Large intestine (tissue), 3 donors: ENCODE measurements around the gene DEDD2. TPM values are rescaled to one million over a fixed set of nuclear protein-coding genes. Genes with fewer than 3 reads are reported as not detected.

ENCODE experiments used
- DNase-seq, 2 donors: peaks; one replicate each; pipeline versions ENCODE4 v3.0.0 to v3.0.0-alpha.2; 2013
- H3K27ac ChIP-seq: one replicate; pipeline ENCODE4 v1.5.1; 2013; ENCODE audit warnings: low read length
- H3K27me3 ChIP-seq: 2 replicates; pipeline ENCODE4 v1.6.1; 2013; ENCODE audit warnings: low read length; ENCODE audit not compliant: control insufficient read depth, insufficient read depth
- H3K36me3 ChIP-seq: 2 replicates; pipeline ENCODE4 v1.6.1; 2013; ENCODE audit warnings: low read length; ENCODE audit not compliant: control insufficient read depth, insufficient read depth
- H3K4me1 ChIP-seq: one replicate; pipeline ENCODE4 v1.6.1; 2013; ENCODE audit warnings: low read length; ENCODE audit not compliant: control insufficient read depth, insufficient read depth
- H3K4me3 ChIP-seq: one replicate; pipeline ENCODE4 v1.5.1; 2013; ENCODE audit warnings: low read length
- H3K9me3 ChIP-seq: one replicate; pipeline ENCODE4 v1.6.1; 2013; ENCODE audit warnings: mild to moderate bottlenecking, low read depth, low read length, moderate library complexity; ENCODE audit not compliant: control insufficient read depth
- WGBS: methylation state at CpG from one replicate; pipeline ENCODE4 v1.1.5; 2013; ENCODE audit warnings: low lambda C conversion rate; ENCODE audit not compliant: insufficient coverage; 5-methylcytosine and 5-hydroxymethylcytosine counted together
- polyA plus RNA-seq: library from polyadenylated mRNA; unstranded; fragments of 120-200 nt; gene quantifications from one replicate; pipeline ENCODE4 v1.2.1, GENCODE V29; 2013

DEDD2 gene
- polyA plus RNA-seq, 1 donor, result 30.7 TPM

GRCh38 chr19:42184401-42184861 lies 33.0 kb downstream of the DEDD2 start:
- peak; percentile 56 for DNase-seq
- peaks cover 22% of the 10 kb centered on the region for H3K27me3 ChIP-seq
- H3K36me3 ChIP-seq, result no peaks in the 10 kb centered on the region
- H3K27ac ChIP-seq, result no peak overlapping the region
- H3K4me3 ChIP-seq, result no peak overlapping the region
- no peaks in the 10 kb centered on the region for H3K9me3 ChIP-seq
- no peaks in the 10 kb centered on the region for H3K4me1 ChIP-seq
- no CpG with 5 or more reads among the region's 1 CpG for WGBS

- H3K4me3 ChIP-seq, result no peak overlapping the region
- 89% methylated on average over 1 of the region's 13 CpGs for WGBS
- no peak overlapping the region for H3K27ac ChIP-seq
- H3K9me3 ChIP-seq, result no peaks in the 10 kb centered on the region
- no peaks in the 10 kb centered on the region for H3K36me3 ChIP-seq
- no peak for DNase-seq
- H3K4me1 ChIP-seq, result no peaks in the 10 kb centered on the region
- peaks cover 69% of the 10 kb centered on the region for H3K27me3 ChIP-seq
Measured at GRCh38 chr19:42178791-42179674, 38.4 kb downstream of the DEDD2 start.

GRCh38 chr19:42177686-42178019 lies 39.8 kb downstream of the DEDD2 start:
- no CpG with 5 or more reads among the region's 3 CpGs for WGBS

GRCh38 chr19:42176990-42177685 lies 40.3 kb downstream of the DEDD2 start:
- Histone ChIP-seq H3K9me3 (no peaks in the 10 kb centered on the region), H3K36me3 (no peaks in the 10 kb centered on the region), H3K27me3 (peaks cover 74% of the 10 kb centered on the region), H3K27ac (no peak overlapping the region), H3K4me1 (no peaks in the 10 kb centered on the region), H3K4me3 (no peak overlapping the region)
- peak; percentile 56 to 64 for DNase-seq
- WGBS, result no CpG with 5 or more reads among the region's 66 CpGs

More at GRCh38 chr19:42177686-42178019, 39.8 kb downstream of the DEDD2 start:
- DNase-seq, result no peak
- Histone ChIP-seq H3K4me3 (no peak overlapping the region), H3K4me1 (no peaks in the 10 kb centered on the region), H3K27me3 (peaks cover 78% of the 10 kb centered on the region), H3K9me3 (no peaks in the 10 kb centered on the region), H3K27ac (no peak overlapping the region), H3K36me3 (no peaks in the 10 kb centered on the region)

- Histone ChIP-seq H3K27me3 (peaks cover 70% of the 10 kb centered on the region), H3K4me3 (peak overlapping the region; percentile 23), H3K9me3 (no peaks in the 10 kb centered on the region), H3K36me3 (no peaks in the 10 kb centered on the region), H3K27ac (peak overlapping the region; percentile 29), H3K4me1 (no peaks in the 10 kb centered on the region)
- no peak for DNase-seq
- WGBS, result no CpG with 5 or more reads among the region's 31 CpGs
Measured at GRCh38 chr19:42176649-42176989, 40.9 kb downstream of the DEDD2 start.

- no peaks in the 10 kb centered on the region for H3K9me3 ChIP-seq
- no peaks in the 10 kb centered on the region for H3K4me1 ChIP-seq
- WGBS, result 5% methylated on average over 11 of the region's 34 CpGs
- no peak for DNase-seq
- H3K27ac ChIP-seq, result peak overlapping the region; percentile 29
- peaks cover 72% of the 10 kb centered on the region for H3K27me3 ChIP-seq
- H3K36me3 ChIP-seq, result no peaks in the 10 kb centered on the region
- H3K4me3 ChIP-seq, result peak overlapping the region; percentile 23
Measured at GRCh38 chr19:42175952-42176648, 41.4 kb downstream of the DEDD2 start.

- 30% methylated on average over 2 of the region's 6 CpGs for WGBS
- H3K36me3 ChIP-seq, result no peaks in the 10 kb centered on the region
- no peaks in the 10 kb centered on the region for H3K4me1 ChIP-seq
- peaks cover 67% of the 10 kb centered on the region for H3K27me3 ChIP-seq
- no peak overlapping the region for H3K27ac ChIP-seq
- no peaks in the 10 kb centered on the region for H3K9me3 ChIP-seq
- H3K4me3 ChIP-seq, result peak overlapping the region; percentile 23
- DNase-seq, result no peak
Measured at GRCh38 chr19:42174958-42175734, 42.3 kb downstream of the DEDD2 start.

GRCh38 chr19:42174188-42174587 lies 43.3 kb downstream of the DEDD2 start:
- H3K27me3 ChIP-seq, result peaks cover 62% of the 10 kb centered on the region
- WGBS, result no CpG with 5 or more reads among the region's 11 CpGs
- no peaks in the 10 kb centered on the region for H3K36me3 ChIP-seq
- H3K9me3 ChIP-seq, result no peaks in the 10 kb centered on the region
- H3K4me1 ChIP-seq, result no peaks in the 10 kb centered on the region
- H3K4me3 ChIP-seq, result no peak overlapping the region
- no peak for DNase-seq
- no peak overlapping the region for H3K27ac ChIP-seq

- WGBS, result no CpG with 5 or more reads among the region's 5 CpGs
- no peak for DNase-seq
- H3K27me3 ChIP-seq, result peaks cover 57% of the 10 kb centered on the region
Measured at GRCh38 chr19:42173695-42174094, 43.8 kb downstream of the DEDD2 start.

GRCh38 chr19:42172261-42172660 lies 45.2 kb downstream of the DEDD2 start:
- H3K27ac ChIP-seq, result no peak overlapping the region
- H3K36me3 ChIP-seq, result no peaks in the 10 kb centered on the region
- DNase-seq, result no peak
- no peak overlapping the region for H3K4me3 ChIP-seq
- peaks cover 44% of the 10 kb centered on the region for H3K27me3 ChIP-seq
- no CpG with 5 or more reads among the region's 7 CpGs for WGBS
- H3K9me3 ChIP-seq, result no peaks in the 10 kb centered on the region
- no peaks in the 10 kb centered on the region for H3K4me1 ChIP-seq

More at GRCh38 chr19:42173695-42174094, 43.8 kb downstream of the DEDD2 start:
- Histone ChIP-seq H3K4me3 (no peak overlapping the region), H3K4me1 (no peaks in the 10 kb centered on the region), H3K27ac (no peak overlapping the region), H3K9me3 (no peaks in the 10 kb centered on the region), H3K36me3 (no peaks in the 10 kb centered on the region)
